ENCODE measurements around the gene SULT4A1. TPM values are rescaled to one million over a fixed set of nuclear protein-coding genes. Genes with fewer than 3 reads are reported as not detected.

The SULT4A1 gene
- total and polyA plus RNA-seq, 3 donors from 2014 or later: 10.3 to 11.9 (median 11.2) TPM

DNA sequence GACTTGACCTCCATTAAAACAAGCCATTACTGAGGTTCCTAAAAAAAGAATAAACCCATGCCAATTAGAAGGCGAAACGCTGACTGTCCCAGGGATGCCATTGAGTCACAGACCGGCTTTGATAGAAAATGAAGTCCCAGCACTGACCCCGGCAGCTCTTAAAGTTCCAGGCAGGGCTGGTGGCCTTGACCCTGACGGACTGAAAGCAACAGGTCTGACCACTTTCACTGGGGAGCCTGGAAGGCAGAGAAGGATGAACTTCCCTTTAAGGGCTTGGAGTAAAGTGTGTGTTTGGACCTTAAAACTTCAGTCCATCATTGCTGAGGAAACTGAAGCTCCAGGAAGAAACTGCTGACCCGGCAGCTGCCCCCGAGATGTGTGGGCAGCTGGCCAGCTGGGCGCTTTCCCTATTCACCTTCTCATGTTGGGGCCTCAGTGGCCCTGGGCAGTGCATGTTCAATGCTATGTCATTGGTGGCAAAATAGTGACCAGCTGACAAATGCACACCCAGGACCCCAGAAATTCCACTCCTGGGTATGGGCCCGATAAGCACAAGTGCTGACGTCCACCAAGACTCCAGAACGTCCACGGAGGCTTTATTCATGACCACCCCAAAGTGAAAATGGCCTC, 31.3 kb downstream of the SULT4A1 start:
- no peak for DNase-seq
- intact Hi-C loops (cut with DNase I; ENCODE audit: low total_unique reads): no loop called here
- Histone ChIP-seq H3K27ac (no peak overlapping the region), H3K4me3 (no peak overlapping the region), H3K27me3 (no peaks in the 10 kb centered on the region), H3K36me3 (ENCODE audit: low read depth, missing control alignments) (no peaks in the 10 kb centered on the region), H3K4me1 (peaks cover 5% of the 10 kb centered on the region), H3K9me3 (no peaks in the 10 kb centered on the region)
- WGBS, 2 donors: 63 to 77% methylated on average over 12 of the region's 12 CpGs
- TF ChIP-seq POLR2A (IDR thresholded peaks at IDR 0.05): no peak
- TF ChIP-seq, protein P1, sequence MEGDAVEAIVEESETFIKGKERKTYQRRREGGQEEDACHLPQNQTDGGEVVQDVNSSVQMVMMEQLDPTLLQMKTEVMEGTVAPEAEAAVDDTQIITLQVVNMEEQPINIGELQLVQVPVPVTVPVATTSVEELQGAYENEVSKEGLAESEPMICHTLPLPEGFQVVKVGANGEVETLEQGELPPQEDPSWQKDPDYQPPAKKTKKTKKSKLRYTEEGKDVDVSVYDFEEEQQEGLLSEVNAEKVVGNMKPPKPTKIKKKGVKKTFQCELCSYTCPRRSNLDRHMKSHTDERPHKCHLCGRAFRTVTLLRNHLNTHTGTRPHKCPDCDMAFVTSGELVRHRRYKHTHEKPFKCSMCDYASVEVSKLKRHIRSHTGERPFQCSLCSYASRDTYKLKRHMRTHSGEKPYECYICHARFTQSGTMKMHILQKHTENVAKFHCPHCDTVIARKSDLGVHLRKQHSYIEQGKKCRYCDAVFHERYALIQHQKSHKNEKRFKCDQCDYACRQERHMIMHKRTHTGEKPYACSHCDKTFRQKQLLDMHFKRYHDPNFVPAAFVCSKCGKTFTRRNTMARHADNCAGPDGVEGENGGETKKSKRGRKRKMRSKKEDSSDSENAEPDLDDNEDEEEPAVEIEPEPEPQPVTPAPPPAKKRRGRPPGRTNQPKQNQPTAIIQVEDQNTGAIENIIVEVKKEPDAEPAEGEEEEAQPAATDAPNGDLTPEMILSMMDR (IDR thresholded peaks at IDR 0.05): no peak

DNA sequence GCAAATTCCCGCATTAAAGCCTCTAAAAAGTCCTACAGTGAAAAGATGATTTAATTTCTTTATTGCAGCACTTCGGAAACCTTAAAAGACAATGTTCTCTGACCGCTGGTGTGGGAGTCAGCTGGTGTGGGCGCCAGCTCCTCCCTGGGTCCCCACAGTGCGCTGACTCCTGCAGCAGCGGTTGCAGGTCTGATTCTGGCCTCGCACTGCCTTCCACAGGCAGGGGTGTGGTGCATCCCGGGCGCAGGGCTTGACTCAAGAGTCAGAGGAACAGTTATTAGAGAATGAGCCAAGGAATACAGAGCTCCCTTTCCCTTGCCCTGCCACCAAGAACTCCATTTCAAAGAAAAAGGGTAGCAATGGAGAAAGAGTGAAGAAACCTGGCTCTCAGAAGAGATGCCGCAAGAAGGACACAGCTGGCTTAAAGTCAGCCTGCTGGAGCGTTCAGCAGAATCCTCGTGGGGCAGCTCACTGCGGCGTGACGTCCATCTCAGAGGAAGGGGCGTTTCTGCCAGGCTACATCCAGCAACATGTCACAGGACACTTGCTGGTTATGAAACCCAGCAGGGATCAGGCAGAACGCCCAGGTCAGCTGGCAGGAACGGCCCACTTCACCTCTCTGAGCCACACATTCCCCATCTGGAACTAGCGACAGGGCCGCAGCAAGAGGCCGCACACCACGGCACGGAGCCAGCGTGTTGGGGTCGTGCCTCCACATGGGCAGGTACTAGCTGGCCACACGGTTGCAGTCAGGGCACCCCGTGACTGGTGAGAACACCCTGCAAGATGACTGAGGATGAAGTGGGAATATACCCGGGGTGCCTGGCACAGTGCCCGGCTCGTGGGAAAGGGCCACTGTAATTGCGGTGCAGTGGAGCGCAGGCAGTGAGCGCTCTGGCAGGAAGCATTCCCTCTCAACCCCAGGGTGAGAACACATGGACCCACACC, 32.1 kb downstream of the SULT4A1 start:
- peak; percentile 39 for DNase-seq
- Histone ChIP-seq H3K4me1 (peaks cover 5% of the 10 kb centered on the region), H3K4me3 (no peak overlapping the region), H3K27me3 (no peaks in the 10 kb centered on the region), H3K9me3 (no peaks in the 10 kb centered on the region), H3K27ac (peak overlapping the region in 1 of 2 donors; percentile 31), H3K36me3 (ENCODE audit: low read depth, missing control alignments) (no peaks in the 10 kb centered on the region)
- 55 to 57% methylated on average over 17 to 33 of the region's 33 CpGs for WGBS, 2 donors
- TF ChIP-seq, protein P1 (IDR thresholded peaks at IDR 0.05): no peak
- no peak for TF ChIP-seq POLR2A (IDR thresholded peaks at IDR 0.05)
- intact Hi-C loops (cut with DNase I; ENCODE audit: low total_unique reads): no loop called here

DNA sequence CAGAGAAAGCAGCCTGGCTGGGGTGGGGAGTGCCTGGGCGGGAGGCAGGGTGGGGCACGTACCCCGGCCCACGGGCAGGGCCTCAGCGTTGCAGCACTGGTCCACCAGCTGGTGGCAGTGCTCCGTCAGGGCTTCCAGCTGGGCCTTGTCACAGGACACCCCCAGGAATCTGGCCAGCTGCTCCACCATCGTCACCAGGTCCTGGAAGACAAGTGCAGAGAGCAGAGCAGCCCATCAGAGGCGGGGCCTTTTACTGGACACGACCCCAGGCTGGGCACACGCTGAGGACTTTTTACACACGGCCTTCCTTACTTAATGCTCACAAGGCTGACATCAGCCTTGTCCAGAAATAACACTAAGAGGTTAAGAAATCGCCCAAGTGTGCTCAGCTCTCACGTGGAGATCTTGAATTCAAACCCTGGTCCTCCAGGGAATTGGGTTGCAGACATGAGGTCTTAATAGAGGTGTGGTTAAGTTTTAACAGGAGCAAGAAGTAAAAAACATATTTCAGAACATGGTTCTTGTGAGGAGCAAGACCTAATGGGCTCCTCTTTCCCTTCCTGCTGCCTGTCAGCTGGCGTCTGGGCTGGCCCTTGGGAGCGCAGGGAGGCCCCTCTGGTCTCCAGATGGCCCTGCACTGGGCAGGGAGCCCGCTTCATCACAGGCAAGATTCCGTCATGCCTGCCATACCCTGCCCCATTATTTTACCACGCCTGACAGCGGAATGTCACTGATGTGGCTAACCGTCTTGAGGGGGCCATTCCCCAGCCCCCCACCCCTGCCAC, 33.1 kb downstream of the SULT4A1 start:
- no peaks in the 10 kb centered on the region for H3K36me3 ChIP-seq (ENCODE audit: low read depth, missing control alignments)
- intact Hi-C loops (cut with DNase I; ENCODE audit: low total_unique reads): no loop called here
- peaks cover 5% of the 10 kb centered on the region for H3K4me1 ChIP-seq
- WGBS, 2 donors: 56 to 69% methylated on average over 15 to 18 of the region's 20 CpGs
- no peak overlapping the region for H3K4me3 ChIP-seq
- no peaks in the 10 kb centered on the region for H3K27me3 ChIP-seq
- peak; percentile 29 for DNase-seq
- TF ChIP-seq, protein P1 (IDR thresholded peaks at IDR 0.05): no peak
- no peak for TF ChIP-seq POLR2A (IDR thresholded peaks at IDR 0.05)
- H3K9me3 ChIP-seq: no peaks in the 10 kb centered on the region
- H3K27ac ChIP-seq: no peak overlapping the region

DNA sequence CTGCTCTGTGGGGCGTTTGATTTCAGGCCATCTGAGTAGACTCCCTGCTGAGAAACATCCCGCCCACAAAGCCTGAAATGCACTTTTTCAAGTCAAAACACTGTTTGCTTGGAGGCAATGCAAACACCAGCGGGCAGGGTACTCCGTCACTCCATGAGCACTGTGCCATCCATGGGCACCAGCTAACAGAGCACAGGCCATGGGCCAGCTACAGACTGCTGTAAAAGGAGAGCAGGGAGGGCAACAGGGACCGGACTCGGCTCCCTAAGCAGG, 33.7 kb downstream of the SULT4A1 start:
- 86 to 92% methylated on average over 6 of the region's 6 CpGs for WGBS, 2 donors
- intact Hi-C loops (cut with DNase I; ENCODE audit: low total_unique reads): no loop called here
- TF ChIP-seq, protein P1 (IDR thresholded peaks at IDR 0.05): no peak
- TF ChIP-seq POLR2A (IDR thresholded peaks at IDR 0.05): no peak

More for the DNA sequence above, 33.7 kb downstream of the SULT4A1 start:
- Histone ChIP-seq H3K36me3 (ENCODE audit: low read depth, missing control alignments) (no peaks in the 10 kb centered on the region), H3K9me3 (no peaks in the 10 kb centered on the region), H3K27me3 (no peaks in the 10 kb centered on the region), H3K4me3 (no peak overlapping the region), H3K27ac (no peak overlapping the region), H3K4me1 (peaks cover 5% of the 10 kb centered on the region)
- DNase-seq: no peak

Data from testis (tissue), 3 donors.